NCI-H226 (cell line): ENCODE results near the gene TMEM72.

Experiments used
- DNase-seq: peaks from one replicate; pipeline ENCODE4 v3.0.0-alpha.2; 2015

The TMEM72 gene

DNA sequence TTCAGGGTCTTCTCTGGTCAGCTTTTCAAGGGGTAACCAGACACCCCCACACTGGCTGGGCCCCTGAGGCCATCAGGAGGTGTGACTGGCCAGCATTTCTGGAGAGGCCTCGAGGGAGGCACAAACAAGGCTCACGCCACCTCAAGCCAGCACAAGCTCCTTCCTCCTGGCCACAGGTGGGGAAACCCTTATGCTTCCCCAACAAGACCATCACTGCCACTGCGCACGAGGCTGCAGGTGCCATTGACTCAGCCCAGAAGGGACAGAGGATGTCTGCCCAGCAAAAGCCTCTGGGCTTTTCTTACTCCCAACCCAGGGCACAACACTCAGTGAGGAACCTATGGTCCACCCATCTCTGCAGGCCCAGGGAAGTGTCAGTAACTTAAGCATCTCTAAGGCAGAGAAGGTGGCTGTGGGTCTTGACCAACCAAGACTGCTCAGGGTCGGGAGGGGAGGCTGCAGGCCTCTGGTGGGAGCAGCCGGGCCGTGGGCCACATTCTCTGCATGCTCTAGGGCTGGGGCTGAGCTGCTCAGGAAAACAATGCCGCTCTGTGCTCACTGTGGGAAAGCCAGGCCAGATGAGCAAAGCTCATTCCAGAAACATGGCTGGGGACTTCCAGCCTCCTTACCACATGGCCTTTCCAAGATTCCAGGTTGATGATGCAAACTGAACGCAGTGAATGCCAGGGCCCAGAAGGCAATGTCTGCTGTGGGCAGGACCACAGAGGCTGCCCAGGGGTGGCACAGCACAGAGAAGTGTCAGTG lies 24.2 kb downstream of the TMEM72 start:
- DNase-seq = peak; percentile 75

GRCh38 chr10:44935966-44936295 lies 24.8 kb downstream of the TMEM72 start:
- no peak for DNase-seq

DNA sequence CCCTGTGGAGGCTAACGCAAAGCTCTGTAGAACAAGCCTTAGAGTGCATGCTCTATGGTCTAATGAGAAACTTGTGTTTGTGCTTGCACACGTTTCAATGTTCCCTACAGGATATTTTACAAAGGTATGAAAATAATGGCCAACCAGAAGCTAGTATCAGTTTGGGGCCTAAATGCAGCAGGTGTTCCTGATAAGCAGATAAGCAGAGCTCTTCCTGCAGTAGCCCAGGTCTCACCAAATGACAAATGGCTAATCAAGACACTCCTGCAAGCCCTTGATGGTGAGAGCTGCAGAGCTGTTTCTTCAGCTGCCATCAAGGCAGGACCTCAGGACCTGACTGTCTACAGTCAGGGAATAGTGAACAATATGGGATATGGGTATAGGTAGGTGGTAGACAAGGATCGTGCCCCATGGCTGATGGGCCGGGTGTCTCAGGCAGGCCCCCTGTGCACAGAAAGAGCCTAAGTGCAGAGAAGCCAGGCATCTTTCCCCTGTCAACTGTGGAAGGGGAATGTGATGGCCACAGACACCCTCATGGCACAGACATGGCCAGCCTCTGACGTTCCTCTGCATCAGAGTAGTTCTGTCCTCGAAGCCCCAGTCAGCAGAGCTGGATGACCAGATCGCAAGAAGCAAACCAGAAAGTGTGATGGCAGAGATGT lies 25.3 kb downstream of the TMEM72 start:
- DNase-seq = no peak

DNA sequence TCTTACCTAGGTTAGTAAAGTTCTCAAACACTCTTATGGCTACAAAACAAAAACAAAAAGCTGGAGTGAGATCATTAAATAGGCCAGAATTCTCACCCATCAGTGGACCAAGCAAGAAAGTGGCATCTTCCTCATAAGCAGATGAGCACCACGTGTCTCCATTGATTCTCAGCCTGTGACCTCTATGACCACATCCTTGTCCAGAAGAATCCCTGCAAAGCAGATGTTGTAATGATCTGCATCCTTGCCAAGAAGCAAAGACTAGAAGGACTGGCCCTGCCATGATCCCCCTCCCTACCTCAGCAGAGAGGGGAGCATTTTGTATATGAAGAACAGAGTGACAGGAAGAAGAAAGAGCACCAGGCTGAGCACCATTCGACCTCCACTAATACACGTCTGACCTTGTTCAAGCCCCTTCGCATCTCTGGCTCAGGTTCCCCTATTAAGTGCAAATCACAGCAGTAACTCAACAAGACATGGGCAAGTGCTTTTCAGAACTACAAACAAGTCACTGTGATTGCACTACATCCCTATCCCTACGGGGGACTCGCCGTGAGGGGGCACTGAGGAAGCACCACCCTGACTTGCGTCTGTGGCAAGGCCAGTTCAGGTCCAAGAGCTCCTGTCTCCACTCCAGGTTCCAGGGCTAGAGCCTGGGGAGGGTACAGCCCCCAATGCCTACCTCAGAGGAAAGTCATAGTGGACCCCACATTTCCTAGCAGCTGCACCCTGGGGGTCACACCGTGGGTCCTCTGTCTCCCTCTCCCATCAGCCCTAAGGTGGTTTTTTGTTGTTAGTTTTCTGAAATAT lies 26.3 kb downstream of the TMEM72 start:
- no peak for DNase-seq

GRCh38 chr10:44938956-44939355 lies 27.8 kb downstream of the TMEM72 start:
- DNase-seq = no peak

DNA sequence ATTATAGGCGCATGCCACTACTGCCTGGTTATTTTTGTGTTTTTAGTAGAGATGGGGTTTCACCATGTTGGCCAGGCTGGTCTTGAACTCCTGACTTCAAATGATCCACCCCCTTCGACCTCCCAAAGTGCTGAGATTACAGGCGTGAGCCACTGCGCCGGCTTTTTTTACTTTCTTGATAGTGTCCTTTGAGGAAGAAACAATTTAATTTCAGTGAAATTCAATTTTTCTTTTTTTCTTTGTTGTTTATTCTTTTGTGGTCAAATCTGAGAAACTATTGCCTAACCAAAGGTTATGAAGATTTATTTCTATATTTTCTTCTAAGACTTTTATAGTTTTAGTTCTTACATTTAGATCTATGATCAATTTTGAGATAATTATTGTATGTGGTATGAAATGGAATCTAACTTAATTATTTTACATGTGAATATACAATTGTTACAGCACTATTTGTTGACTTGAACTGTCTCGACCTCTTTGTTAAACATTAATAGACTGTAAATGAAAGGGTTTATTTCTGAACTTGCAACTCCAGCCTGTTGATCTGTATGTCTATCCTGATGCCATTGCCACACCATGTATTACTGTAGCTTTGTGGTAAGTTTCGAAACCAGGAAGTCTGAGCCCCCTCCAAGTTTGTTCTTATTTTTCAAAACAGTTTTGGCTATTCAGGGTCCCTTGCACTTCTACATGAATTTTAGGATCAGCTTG lies 28.7 kb downstream of the TMEM72 start:
- no peak for DNase-seq

DNA sequence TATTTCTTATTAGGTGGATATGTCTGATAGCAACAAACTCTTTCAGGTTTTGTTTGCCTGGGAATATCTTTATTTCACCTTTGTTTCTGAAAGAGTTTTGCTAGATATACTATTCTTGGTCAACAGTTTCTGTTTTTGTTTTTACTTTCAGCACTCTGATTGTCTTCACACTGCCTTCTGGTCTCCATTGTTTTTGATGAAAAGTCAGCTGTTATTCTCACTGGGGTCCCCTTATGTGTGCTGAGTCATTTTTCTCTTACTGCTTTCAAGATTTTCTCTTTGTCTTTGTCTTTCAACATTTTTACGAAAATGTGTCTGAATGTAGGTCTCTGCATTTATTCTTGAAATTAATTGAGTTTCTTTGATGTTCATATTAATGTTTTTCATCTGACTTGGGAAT lies 33.2 kb downstream of the TMEM72 start:
- no peak for DNase-seq

GRCh38 chr10:44946205-44946604 lies 35.1 kb downstream of the TMEM72 start:
- no peak for DNase-seq

DNA sequence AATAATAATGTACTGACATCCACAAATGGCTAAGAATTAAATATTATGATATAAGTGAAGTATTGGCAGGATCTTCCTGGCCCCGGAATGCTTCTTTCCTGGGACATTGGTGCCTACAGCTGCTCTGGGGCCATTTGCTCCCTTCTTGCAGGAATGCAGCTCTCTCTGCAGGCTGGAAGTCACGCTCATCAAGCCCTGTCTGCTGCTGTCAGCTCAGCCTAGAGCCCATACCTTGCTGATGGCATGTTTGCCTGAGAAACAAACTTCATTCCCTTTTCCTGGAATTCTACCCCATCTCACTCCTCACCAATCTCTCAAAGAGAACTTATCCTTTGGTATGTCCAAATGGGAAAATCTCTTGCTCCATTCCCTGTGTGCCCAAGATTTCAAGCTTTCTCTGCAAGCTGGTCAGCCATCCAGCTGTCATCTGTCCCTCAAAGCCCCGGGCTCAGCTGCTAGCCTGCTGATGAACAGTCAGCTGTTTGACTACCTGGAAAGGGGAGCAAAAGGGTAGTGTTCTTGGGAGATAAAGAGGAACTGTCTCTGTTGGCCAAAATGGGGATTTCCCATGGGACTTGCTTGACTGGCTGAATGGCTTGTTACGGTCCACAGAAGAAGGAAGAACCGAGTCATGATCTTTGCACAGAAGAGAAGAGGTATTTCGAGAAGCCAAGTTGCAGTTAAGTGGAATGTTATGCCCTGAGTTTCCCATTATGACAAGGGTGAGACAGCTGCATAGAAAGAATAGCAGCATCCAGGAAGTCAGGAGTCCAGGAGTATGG lies 36.4 kb downstream of the TMEM72 start:
- no peak for DNase-seq

GRCh38 chr10:44948642-44949041 lies 37.5 kb downstream of the TMEM72 start:
- no peak for DNase-seq

DNA sequence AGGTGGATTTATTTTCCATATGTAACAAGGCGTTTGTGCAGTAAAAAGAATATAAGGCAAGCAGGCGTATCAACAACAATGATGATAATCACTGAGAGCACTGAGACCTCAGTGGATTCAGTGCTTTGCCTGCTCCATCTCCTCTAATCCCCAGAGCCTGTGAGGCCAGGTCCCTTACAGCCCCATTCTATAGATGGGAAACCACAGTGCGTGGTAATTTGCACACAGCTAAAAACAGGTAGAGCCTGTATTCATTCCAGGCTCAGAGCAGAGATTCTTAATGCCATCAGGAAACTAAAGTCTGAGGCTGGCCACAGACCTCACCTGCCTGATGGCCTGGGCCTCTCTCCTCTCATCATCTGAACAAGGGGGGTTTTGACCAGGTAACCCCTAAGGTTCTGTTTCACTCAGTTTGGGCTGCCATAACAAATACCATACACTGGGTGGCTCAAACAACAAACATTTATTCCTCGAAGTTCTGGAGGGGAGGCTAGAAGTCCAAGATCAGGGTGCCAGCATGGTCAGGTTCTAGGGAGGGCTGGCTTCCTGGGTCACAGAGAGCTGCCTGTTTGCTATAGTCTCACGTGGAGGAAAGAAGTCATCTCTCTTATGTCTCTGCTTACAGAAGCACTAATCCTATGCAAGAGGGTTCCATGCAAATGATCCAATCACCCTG lies 38.1 kb downstream of the TMEM72 start:
- DNase-seq = no peak

GRCh38 chr10:44949915-44950314 lies 38.8 kb downstream of the TMEM72 start:
- DNase-seq = no peak

DNA sequence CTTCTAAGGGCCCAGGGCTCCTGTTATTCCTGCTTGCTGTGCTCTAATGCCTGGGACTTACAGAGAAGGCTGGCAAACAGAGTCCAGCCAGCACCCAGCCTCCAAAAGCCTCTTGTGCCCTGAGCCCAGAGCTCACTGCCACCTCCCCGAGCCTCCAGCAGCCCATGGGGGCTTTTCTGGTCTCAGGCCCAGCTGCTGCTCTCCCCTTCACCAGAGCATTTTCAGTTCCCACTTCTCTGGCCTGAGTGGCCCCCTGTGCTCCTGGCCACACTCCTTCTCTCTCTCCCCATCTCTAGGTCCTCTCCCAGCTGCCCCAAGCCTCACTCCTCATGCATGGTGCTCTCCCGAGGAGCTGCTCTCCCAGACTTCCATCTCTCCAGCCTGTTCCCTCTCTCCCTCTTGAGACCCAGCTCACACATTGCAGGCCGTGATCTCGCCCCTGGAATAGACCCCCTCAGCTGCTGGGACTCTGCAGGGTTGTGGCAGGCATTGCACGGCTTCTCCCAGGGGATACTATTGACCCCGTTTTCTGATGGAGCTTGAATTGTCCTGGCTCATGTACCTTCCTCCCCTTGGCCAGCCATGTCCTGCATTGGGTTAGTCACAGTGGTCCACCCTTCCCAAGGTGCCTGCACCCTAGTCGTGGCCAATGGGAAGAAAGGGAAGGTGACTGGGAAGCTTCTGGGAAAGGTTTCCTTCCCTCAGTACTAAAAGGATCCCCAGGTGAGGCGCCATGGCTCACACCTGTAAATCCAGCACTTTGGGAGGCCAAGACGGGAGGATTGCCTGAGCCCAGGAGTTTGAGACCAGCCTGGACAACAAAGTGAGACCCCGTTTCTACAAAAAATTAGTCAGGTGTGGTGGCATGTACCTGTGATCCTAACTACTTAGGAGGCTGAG lies 39.4 kb downstream of the TMEM72 start:
- no peak for DNase-seq

DNA sequence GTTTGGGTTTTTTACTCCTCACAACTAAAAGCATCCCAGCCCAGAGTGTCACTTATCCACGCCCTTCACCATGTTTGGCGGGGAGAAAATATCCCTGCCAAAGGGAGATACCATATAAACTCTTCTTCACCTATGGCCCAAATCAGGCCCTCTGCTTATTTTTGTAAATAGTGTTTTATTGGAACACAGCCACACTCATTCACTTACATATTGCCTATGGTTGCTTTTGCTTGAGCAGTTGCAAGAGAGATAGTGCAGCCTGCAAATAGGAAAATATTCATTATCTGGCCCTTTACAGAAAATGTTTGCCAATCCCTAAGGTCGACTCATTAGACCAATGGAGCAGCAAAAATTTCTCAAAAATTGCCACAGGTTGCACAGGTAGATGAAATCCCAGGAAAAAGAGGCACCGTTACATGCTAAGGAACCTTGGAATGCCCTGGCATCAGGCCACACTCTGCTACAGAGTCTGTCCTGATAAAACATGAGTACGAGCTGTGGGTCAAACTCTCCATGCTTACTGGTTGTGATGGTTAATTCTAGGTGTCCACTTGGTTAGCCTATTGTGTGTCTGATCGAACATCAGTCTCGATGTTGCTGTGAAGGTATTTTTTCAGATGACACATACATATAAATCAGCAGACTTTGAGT lies 40.6 kb downstream of the TMEM72 start:
- DNase-seq = no peak

DNA sequence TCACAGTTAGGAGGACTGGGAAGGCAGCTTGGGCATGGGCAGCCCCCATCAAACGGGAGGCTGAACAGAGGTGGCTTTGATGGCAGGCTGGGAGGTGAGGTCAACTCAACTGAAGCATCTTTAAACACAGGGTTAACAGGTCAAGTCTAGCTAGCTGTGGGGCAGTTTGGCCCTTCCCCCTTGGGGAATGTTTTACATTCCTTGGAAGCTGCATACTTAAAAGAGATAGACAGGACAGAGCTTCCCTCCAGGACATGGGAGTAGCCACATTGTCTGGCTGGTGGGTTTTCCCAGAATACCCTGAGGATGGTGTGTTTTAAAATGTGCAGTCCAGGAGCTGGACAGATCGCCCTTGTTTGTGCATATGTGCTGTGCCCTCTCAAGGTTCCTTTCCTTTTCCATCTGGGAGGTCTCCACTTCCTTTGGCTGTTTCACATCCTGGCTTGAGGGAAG lies 41.7 kb downstream of the TMEM72 start:
- peak; percentile 38 for DNase-seq

GRCh38 chr10:44954042-44954441 lies 42.9 kb downstream of the TMEM72 start:
- no peak for DNase-seq

GRCh38 chr10:44954962-44955361 lies 43.8 kb downstream of the TMEM72 start:
- DNase-seq = no peak

DNA sequence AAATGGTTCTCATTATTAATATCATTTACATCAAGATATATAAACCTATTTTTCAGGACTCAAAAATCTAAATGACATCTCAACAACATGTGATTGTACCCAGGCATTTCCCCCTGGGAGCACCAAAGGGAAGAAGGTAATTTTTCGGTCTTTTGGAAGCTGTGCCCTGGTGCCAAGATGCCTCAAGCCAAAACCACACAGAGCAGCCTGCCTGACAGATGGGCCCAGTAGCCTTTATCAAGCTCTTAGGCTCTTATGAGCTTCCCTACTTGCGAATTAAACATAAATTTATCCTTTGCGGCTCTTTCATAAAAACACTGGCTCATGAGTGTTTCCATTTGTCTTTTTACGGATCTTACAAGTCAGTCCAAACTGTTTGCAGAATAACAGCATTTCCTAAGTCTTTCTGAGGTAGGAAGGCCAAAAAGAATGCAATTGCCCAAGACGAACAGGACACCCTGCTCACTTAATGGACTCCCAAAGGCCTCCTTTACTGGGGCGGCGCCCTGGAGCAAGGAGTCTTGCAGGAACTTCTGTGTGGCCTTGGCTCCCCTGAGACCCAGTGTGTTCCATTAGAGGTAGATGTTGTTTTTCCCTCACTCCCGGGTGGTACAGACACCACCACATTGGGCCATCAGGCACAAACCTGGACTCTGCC lies 44.4 kb downstream of the TMEM72 start:
- DNase-seq = no peak

DNA sequence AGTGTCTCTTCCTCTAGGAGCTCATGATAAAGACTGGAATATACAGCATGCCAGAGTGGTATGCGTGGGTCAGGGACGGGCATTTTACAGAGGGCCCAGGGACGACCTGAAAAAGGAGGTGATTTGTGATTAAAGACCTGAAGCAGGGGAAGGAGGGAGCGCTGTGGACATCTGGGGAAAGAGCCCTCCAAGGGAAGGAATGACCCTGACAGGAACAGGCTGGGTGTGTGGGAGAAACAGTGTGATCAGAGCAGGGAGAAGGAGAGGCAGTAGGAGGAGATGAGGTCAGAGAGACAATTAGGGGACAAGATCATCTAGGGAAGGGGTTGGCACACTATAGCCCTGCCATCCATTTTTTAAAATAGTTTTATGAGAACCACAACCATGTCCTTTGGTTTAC lies 45.1 kb downstream of the TMEM72 start:
- no peak for DNase-seq
